A673 (cell line): ENCODE measurements around the gene FNDC1. TPM values are rescaled to one million over a fixed set of nuclear protein-coding genes. Genes with fewer than 3 reads are reported as not detected.
A peak's percentile ranks its signal among the peaks of the same experiment; 100 is the strongest.
"Not testable (repeated sequence)": the region's sequence is repeated elsewhere in the genome, so short reads cannot be mapped to it uniquely, and the experiment has no call there.

Source experiments
- BruUV-seq: library from RNA; stranded (reverse); fragments of 400-500 nt; replicated peaks from 2 replicates; lab custom pipeline; 2021; lab: Mats Ljungman, UMichigan
- CTCF ChIA-PET: fragments of 300-600 bp; sonication (Branson Sonifier 250); formaldehyde crosslinking; loops from one replicate; lab custom pipeline; 2022; ENCODE audit warnings: antibody characterized with exemption; lab: Charles Lee
- POLR2A ChIA-PET: fragments of 300-600 bp; sonication (Branson Sonifier 250); formaldehyde crosslinking; loops from one replicate; lab custom pipeline; 2022; ENCODE audit warnings: antibody characterized with exemption; ENCODE audit not compliant: low non-redundant PET; lab: Charles Lee
- DNase-seq: peaks from one replicate; pipeline ENCODE4 v3.0.0-alpha.2; 2015; ENCODE audit warnings: low spot score
- H3K27ac ChIP-seq: fragments of 200-600 bp; sonication (generic); 2 replicates; pipeline ENCODE4 v1.5.1; 2016; ENCODE audit warnings: mixed run types, low read depth, mild to moderate bottlenecking, mixed read lengths, antibody characterized with exemption, low read length; ENCODE audit not compliant: poor library complexity, severe bottlenecking
- H3K27me3 ChIP-seq: fragments of 200-600 bp; sonication (generic); replicated peaks from 2 replicates; pipeline ENCODE4 v1.6.1; 2017; ENCODE audit warnings: mixed run types, low read depth, mild to moderate bottlenecking, mixed read lengths, antibody characterized with exemption, low read length; ENCODE audit not compliant: insufficient read depth, poor library complexity
- H3K36me3 ChIP-seq: fragments of 200-600 bp; sonication (generic); 2 replicates; pipeline ENCODE4 v1.6.1; 2016; ENCODE audit warnings: mixed run types, mild to moderate bottlenecking, mixed read lengths, antibody characterized with exemption, low read length; ENCODE audit not compliant: insufficient read depth, poor library complexity, severe bottlenecking
- H3K4me1 ChIP-seq: fragments of 200-600 bp; sonication (generic); 2 replicates; pipeline ENCODE4 v1.6.1; 2017; ENCODE audit warnings: mixed run types, mild to moderate bottlenecking, mixed read lengths, antibody characterized with exemption, low read length; ENCODE audit not compliant: insufficient read depth, poor library complexity, severe bottlenecking
- H3K4me3 ChIP-seq: fragments of 200-600 bp; sonication (generic); 2 replicates; pipeline ENCODE4 v1.5.1; 2016; ENCODE audit warnings: low read depth, mixed run types, mild to moderate bottlenecking, mixed read lengths, low read length; ENCODE audit not compliant: poor library complexity, severe bottlenecking
- H3K9me3 ChIP-seq: fragments of 200-600 bp; sonication (generic); 2 replicates; pipeline ENCODE4 v1.6.1; 2016; ENCODE audit warnings: mixed run types, low read depth, mild to moderate bottlenecking, mixed read lengths, antibody characterized with exemption, low read length; ENCODE audit not compliant: poor library complexity, severe bottlenecking
- EZH2 ChIP-seq: fragments of 200-600 bp; sonication (generic); IDR thresholded peaks from 2 replicates; pipeline ENCODE4 v1.6.1; 2017; ENCODE audit warnings: borderline replicate concordance, low read depth, mild to moderate bottlenecking, mixed read lengths, antibody characterized with exemption, low read length; ENCODE audit not compliant: poor library complexity, severe bottlenecking
- intact Hi-C: fragments of 100-400 bp; cut with micrococcal nuclease; formaldehyde crosslinking; loops from one replicate; pipeline ENCODE4 v1.10.0; 2022; ENCODE audit not compliant: unreplicated experiment
- total RNA-seq: library from RNA; stranded (reverse); gene quantifications from 2 replicates; pipeline ENCODE4 v1.2.3, GENCODE V29; 2021
- TF ChIP-seq, protein P1 (sequence below): fragments of 300-800, 200-600 bp; sonication (generic); conservative IDR thresholded peaks from 2 replicates; pipeline ENCODE4 v1.5.1; 2017; ENCODE audit warnings: low read depth, mild to moderate bottlenecking, antibody characterized with exemption, low read length, moderate library complexity, mixed read lengths

The FNDC1 gene
- total RNA-seq, 1 experiment from 2014 or later = not detected

DNA sequence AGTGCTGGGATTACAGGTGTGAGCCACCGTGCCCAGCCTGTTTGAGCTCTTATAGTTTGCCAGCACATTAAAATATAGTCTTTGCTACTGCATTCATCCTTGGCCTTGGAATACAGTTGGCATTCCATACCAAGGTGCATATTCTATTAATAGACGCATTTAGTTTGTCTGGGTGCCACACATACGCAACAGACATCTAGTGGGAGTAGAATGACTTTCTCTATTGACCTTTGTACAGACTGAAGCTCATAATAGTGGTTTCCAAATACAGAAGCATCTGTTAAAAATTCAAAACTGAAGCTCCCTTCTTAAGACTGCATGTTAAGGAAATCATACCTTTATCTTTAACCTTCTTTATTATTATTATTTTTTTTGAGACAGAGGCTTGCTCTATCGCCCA lies 46.7 kb upstream of the FNDC1 start:
- ChIA-PET CTCF (no interaction called here), POLR2A (no interaction called here)
- Histone ChIP-seq H3K4me1 (no peaks in the 10 kb centered on the region), H3K36me3 (no peaks in the 10 kb centered on the region), H3K9me3 (no peaks in the 10 kb centered on the region), H3K4me3 (no peak overlapping the region), H3K27ac (no peak overlapping the region), H3K27me3 (no peaks in the 10 kb centered on the region)
- intact Hi-C loops = no loop called here
- DNase-seq = no peak
- BruUV-seq = no TSS peak
- TF ChIP-seq, protein P1, sequence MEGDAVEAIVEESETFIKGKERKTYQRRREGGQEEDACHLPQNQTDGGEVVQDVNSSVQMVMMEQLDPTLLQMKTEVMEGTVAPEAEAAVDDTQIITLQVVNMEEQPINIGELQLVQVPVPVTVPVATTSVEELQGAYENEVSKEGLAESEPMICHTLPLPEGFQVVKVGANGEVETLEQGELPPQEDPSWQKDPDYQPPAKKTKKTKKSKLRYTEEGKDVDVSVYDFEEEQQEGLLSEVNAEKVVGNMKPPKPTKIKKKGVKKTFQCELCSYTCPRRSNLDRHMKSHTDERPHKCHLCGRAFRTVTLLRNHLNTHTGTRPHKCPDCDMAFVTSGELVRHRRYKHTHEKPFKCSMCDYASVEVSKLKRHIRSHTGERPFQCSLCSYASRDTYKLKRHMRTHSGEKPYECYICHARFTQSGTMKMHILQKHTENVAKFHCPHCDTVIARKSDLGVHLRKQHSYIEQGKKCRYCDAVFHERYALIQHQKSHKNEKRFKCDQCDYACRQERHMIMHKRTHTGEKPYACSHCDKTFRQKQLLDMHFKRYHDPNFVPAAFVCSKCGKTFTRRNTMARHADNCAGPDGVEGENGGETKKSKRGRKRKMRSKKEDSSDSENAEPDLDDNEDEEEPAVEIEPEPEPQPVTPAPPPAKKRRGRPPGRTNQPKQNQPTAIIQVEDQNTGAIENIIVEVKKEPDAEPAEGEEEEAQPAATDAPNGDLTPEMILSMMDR = no peak
- no peak for TF ChIP-seq EZH2

DNA sequence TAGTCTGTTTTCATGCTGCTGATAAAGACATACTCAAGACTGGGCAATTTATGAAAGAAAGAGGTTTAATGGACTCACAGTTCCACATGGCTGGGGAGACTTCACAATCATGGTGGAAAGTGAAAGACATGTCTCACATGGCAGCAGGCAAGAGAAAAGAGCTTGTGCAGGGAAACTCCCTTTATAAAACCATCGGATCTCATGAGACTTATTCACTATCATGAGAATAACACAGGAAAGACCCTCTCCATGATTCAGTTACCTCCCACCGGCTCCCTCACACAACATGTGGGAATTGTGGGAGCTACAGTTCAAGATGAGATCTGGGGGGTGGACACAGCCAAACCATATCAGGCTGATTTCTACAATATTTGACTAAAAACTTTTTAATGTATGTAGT lies 45.4 kb upstream of the FNDC1 start:
- H3K4me1 ChIP-seq, H3K36me3 ChIP-seq, H3K27ac ChIP-seq, intact Hi-C loops, DNase-seq, CTCF ChIA-PET, H3K27me3 ChIP-seq, H3K9me3 ChIP-seq, BruUV-seq, H3K4me3 ChIP-seq, POLR2A ChIA-PET: not testable (repeated sequence)

DNA sequence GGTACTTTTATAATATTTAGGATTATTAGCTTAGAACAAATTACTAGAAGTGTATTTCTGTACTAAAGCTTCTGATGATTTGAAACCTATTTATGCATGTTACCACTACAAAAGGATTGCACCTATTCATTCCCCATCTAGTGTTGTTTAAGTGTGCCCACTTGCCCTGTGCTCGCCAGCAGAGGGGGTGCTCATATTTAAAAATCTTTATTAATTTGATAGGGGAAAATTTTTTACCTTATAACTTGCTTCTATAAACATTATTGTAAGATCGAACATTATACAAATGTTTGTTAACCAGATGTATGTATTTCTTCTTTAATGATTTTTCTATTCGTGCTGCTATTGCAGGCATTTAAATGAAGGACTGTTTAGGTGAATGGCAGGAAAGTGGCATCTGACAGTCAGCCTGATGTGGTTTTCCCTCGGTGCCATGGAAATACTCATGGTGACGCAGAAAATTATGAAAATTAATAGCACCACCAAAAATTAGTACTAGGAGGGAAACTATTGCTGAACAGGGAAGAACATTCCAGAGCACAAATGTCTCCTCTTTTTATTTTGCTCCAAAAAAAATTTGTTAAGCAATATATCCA lies 44.1 kb upstream of the FNDC1 start:
- no peak for TF ChIP-seq EZH2
- TF ChIP-seq, protein P1 = peak; percentile 51
- H3K4me1 ChIP-seq = no peaks in the 10 kb centered on the region
- DNase-seq = no peak
- ChIA-PET CTCF (no interaction called here), POLR2A (no interaction called here)
- H3K9me3 ChIP-seq = no peaks in the 10 kb centered on the region
- no TSS peak for BruUV-seq
- H3K4me3 ChIP-seq = no peak overlapping the region
- intact Hi-C loops = no loop called here
- H3K36me3 ChIP-seq = no peaks in the 10 kb centered on the region
- no peaks in the 10 kb centered on the region for H3K27me3 ChIP-seq
- no peak overlapping the region for H3K27ac ChIP-seq

DNA sequence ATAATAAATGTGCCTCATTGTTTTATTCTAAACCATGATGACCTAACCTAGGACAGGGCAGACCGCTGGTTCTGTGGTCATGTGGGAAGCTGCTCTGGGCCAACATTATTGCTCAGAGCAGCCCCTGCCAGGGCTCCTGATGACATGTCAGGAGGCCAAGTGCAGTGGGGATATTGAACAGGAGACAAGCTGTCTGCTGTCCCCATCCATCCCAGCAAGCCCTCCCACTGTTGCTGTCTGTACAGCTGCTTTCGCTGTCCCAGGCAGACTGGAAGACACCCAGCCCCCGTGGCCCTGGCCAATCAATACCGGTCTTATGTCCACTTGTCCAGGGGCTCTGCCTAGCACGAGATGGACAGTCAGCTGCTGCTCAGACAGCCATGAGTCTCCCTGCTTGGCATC lies 43.2 kb upstream of the FNDC1 start:
- BruUV-seq = no TSS peak
- no peak overlapping the region for H3K27ac ChIP-seq
- no peaks in the 10 kb centered on the region for H3K9me3 ChIP-seq
- no peaks in the 10 kb centered on the region for H3K27me3 ChIP-seq
- ChIA-PET POLR2A (no interaction called here), CTCF (interaction anchor here (0.7 kb wide), 1 partner anchor 9 kb away, joined by 4 read pairs; no protein-coding TSS in a partner anchor)
- intact Hi-C loops = no loop called here
- H3K4me1 ChIP-seq = no peaks in the 10 kb centered on the region
- H3K36me3 ChIP-seq = no peaks in the 10 kb centered on the region
- TF ChIP-seq, protein P1 = no peak
- no peak for DNase-seq
- H3K4me3 ChIP-seq = no peak overlapping the region
